WERI-Rb-1 (cell line): ENCODE data around the gene CTXND2.
"Not testable (repeated sequence)": the region's sequence is repeated elsewhere in the genome, so short reads cannot be mapped to it uniquely, and the experiment has no call there.

ENCODE experiments used
- DNase-seq: peaks from one replicate; pipeline ENCODE4 v3.0.0-alpha.2; 2020
- H3K27ac ChIP-seq: fragments of 250-450 bp; sonication (Bioruptor Pico); 2 replicates; pipeline ENCODE4 v1.5.1; 2020; ENCODE audit warnings: mild to moderate bottlenecking, moderate library complexity
- H3K27me3 ChIP-seq: fragments of 250-450 bp; sonication (Bioruptor Pico); 2 replicates; pipeline ENCODE4 v1.5.1; 2021; ENCODE audit warnings: mild to moderate bottlenecking, low read depth, moderate library complexity; ENCODE audit not compliant: insufficient read depth, severe bottlenecking
- H3K36me3 ChIP-seq: fragments of 250-450 bp; sonication (Bioruptor Pico); 2 replicates; pipeline ENCODE4 v1.5.1; 2020; ENCODE audit warnings: mild to moderate bottlenecking, moderate library complexity
- H3K4me3 ChIP-seq: 2 replicates; pipeline ENCODE4 v1.5.1; 2011; ENCODE audit warnings: low read depth, mild to moderate bottlenecking, control low read depth, low read length
- H3K9me3 ChIP-seq: fragments of 250-450 bp; sonication (Bioruptor Pico); 2 replicates; pipeline ENCODE4 v1.5.1; 2021; ENCODE audit warnings: mild to moderate bottlenecking, moderate library complexity; ENCODE audit not compliant: severe bottlenecking
- TF ChIP-seq, protein P1 (sequence below): IDR thresholded peaks from 2 replicates; pipeline ENCODE4 v1.5.1; 2011; ENCODE audit warnings: low read depth, mild to moderate bottlenecking, control low read depth, inconsistent platforms, low read length

Gene CTXND2

DNA sequence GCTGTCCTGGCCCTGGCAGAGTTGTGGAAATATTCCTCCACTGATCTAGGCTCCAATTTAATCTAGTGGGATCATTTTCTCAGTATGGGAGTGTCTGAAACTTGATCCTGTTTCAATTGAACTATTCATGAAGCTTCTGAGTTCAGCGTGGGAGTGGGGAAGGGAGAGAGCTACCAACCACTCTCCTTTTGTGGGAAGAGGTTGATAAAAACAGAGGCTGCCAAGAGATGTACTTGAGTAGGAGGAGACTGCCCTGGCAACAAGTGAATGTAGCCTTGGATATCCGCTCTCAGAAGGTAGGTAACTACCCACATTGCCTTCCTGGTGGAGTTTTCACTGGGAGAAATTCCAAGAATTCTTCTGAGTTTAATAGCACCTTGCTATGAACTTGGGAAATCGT is at the start of gene CTXND2:
CTXND2 (plus strand) TSS at position 119 of the 400 bp plus-strand sequence. CDS start 25,179 bp downstream, outside the sequence.
- H3K27me3 ChIP-seq: no peaks in the 10 kb centered on the region
- H3K9me3 ChIP-seq: no peaks in the 10 kb centered on the region
- no peaks in the 10 kb centered on the region for H3K36me3 ChIP-seq
- no peak within 1 kb of the TSS for H3K27ac ChIP-seq
- no peak within 1 kb of the TSS for H3K4me3 ChIP-seq
- DNase-seq: no peak
- TF ChIP-seq, protein P1, sequence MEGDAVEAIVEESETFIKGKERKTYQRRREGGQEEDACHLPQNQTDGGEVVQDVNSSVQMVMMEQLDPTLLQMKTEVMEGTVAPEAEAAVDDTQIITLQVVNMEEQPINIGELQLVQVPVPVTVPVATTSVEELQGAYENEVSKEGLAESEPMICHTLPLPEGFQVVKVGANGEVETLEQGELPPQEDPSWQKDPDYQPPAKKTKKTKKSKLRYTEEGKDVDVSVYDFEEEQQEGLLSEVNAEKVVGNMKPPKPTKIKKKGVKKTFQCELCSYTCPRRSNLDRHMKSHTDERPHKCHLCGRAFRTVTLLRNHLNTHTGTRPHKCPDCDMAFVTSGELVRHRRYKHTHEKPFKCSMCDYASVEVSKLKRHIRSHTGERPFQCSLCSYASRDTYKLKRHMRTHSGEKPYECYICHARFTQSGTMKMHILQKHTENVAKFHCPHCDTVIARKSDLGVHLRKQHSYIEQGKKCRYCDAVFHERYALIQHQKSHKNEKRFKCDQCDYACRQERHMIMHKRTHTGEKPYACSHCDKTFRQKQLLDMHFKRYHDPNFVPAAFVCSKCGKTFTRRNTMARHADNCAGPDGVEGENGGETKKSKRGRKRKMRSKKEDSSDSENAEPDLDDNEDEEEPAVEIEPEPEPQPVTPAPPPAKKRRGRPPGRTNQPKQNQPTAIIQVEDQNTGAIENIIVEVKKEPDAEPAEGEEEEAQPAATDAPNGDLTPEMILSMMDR: no peak

DNA sequence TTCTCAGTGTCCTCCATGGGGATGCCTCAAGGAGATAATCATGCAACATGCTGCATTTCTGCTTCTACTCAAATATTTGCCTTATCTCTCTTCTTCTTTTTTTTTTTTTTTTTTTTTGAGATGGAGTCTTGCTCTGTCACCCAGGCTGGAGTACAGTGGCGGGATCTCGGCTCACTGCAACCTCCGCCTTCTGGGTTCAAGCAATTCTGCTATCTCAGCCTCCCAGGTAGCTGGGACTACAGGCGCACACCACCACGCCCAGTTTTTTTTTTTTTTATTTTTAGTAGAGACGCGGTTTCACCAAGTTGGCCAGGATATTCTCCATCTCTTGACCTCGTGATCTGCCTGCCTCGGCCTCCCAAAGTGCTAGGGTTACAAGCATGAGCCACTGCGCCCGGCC is 46.1 kb upstream of the CTXND2 start:
- H3K27ac ChIP-seq, DNase-seq: not testable (repeated sequence)

DNA sequence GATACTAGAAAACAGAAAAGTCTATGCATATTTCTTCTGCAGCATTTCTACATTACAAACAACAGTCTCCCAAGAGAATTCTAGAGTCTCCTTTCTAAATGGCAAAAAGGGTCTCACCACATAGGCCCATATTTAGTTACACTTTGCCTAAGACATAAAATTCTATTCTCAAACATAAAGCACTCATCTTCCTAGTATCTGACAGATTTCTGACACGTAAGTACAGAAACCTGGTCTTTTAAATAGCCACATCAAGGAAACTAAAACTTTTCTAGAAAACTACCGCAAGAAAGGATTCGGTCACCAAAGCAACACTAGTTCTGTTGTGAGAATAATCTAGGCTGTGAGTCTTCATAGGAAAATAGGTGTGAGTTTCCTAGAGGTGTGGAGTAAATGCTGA is 45.3 kb upstream of the CTXND2 start:
- no peak overlapping the region for H3K27ac ChIP-seq
- peaks cover 11% of the 10 kb centered on the region for H3K36me3 ChIP-seq
- TF ChIP-seq, protein P1: no peak
- no peaks in the 10 kb centered on the region for H3K9me3 ChIP-seq
- no peak for DNase-seq
- H3K27me3 ChIP-seq: no peaks in the 10 kb centered on the region
- H3K4me3 ChIP-seq: no peak overlapping the region

More for the DNA sequence above, 46.1 kb upstream of the CTXND2 start:
- not testable (repeated sequence) for H3K4me3 ChIP-seq, H3K9me3 ChIP-seq, H3K27me3 ChIP-seq
- peaks cover 16% of the 10 kb centered on the region for H3K36me3 ChIP-seq

DNA sequence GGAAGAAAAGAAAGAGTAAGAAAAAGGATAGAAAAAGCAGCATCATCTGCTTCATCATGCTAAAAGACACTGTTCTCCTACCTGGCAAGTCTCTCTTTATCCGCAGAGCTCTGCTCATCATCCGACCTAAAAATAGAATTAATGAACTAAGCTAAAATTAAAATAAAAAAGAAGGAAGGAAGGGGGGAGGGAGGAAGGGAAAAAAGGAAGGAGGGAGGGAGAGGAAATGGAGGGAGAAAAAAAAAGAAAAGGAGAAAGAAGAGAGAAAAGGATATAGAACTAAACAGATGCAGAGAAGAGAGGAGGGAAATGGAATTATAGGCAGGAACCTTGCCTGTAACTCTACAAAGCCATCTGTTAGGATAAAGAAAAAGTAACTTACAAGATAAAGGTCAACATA is 44.6 kb upstream of the CTXND2 start:
- TF ChIP-seq, protein P1: no peak
- DNase-seq: no peak
- H3K4me3 ChIP-seq: no peak overlapping the region
- H3K9me3 ChIP-seq: no peaks in the 10 kb centered on the region
- no peak overlapping the region for H3K27ac ChIP-seq
- peaks cover 11% of the 10 kb centered on the region for H3K36me3 ChIP-seq
- H3K27me3 ChIP-seq: no peaks in the 10 kb centered on the region

DNA sequence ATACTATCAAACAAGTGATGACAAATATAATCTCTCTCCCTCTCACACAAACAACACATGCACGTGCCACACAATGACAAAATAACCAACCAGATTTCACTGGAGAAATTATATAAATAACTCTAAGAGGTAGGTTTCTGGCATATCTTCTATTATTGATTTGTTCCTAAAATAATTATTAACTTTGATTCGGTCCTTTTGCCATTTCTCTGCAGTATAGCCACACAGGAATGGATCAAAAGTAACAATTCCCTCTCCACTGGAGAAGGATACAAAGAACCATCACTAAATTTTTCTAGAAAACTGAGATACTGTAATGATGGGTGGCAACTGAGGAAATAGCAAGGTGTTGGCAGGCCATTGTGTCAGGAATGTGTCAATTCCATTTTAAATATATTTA is 44.0 kb upstream of the CTXND2 start:
- Histone ChIP-seq H3K36me3 (peaks cover 11% of the 10 kb centered on the region), H3K27me3 (no peaks in the 10 kb centered on the region), H3K27ac (no peak overlapping the region), H3K9me3 (no peaks in the 10 kb centered on the region), H3K4me3 (no peak overlapping the region)
- TF ChIP-seq, protein P1: no peak
- no peak for DNase-seq

DNA sequence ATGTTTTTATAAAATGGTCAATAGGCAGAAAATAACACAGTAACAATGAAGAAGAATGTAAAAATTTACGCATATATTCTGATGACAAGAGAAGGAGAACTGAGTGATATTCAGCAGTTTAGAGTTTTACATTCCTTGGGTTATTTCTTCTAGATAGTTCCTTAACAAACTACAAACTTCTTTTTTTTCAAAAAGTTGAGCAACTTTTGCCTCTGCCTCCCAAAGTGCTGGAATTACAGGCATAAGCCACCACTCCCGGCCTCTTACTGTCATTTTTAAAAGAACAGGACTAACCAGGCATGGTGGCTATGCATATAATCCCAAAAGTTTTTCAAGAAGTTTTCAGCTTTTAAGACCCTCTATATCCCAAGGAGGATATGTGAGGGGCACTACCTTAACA is 43.5 kb upstream of the CTXND2 start:
- TF ChIP-seq, protein P1: no peak
- no peaks in the 10 kb centered on the region for H3K9me3 ChIP-seq

More for the DNA sequence above, 43.5 kb upstream of the CTXND2 start:
- Histone ChIP-seq H3K27ac (no peak overlapping the region), H3K4me3 (no peak overlapping the region), H3K36me3 (peaks cover 11% of the 10 kb centered on the region), H3K27me3 (no peaks in the 10 kb centered on the region)
- no peak for DNase-seq
